DMS 273 (cell line): ENCODE measurements around the gene ADARB2.
"Not testable (repeated sequence)": the region's sequence is repeated elsewhere in the genome, so short reads cannot be mapped to it uniquely, and the experiment has no call there.

Source experiments
- DNase-seq: peaks from one replicate; lab custom pipeline; 2025; ENCODE audit not compliant: unreplicated experiment; lab: John Stamatoyannopoulos, UW

Gene ADARB2

GRCh38 chr10:1335642-1336041, 401.7 kb downstream of the ADARB2 start:
- no peak for DNase-seq

- DNase-seq, result no peak
Observed at GRCh38 chr10:1333981-1334380, 403.3 kb downstream of the ADARB2 start.

GRCh38 chr10:1331560-1331959, 405.8 kb downstream of the ADARB2 start:
- DNase-seq, result no peak

- DNase-seq, result no peak
Observed at GRCh38 chr10:1329622-1330021, 407.7 kb downstream of the ADARB2 start.

GRCh38 chr10:1328981-1329614, 408.2 kb downstream of the ADARB2 start:
- no peak for DNase-seq

GRCh38 chr10:1328161-1328823, 409.0 kb downstream of the ADARB2 start:
- no peak for DNase-seq

- DNase-seq, result no peak
Observed at GRCh38 chr10:1327759-1328158, 409.6 kb downstream of the ADARB2 start.

- not testable (repeated sequence) for DNase-seq
Observed at GRCh38 chr10:1326514-1326913, 410.8 kb downstream of the ADARB2 start.

GRCh38 chr10:1324903-1325302, 412.4 kb downstream of the ADARB2 start:
- peak; percentile 2 for DNase-seq

GRCh38 chr10:1323951-1324350, 413.4 kb downstream of the ADARB2 start:
- no peak for DNase-seq

GRCh38 chr10:1320739-1321320, 416.5 kb downstream of the ADARB2 start:
- DNase-seq, result no peak

- DNase-seq, result no peak
Observed at GRCh38 chr10:1316809-1317143, 420.5 kb downstream of the ADARB2 start.

GRCh38 chr10:1316121-1316808, 421.1 kb downstream of the ADARB2 start:
- DNase-seq, result no peak

- DNase-seq, result no peak
Observed at GRCh38 chr10:1315178-1315577, 422.1 kb downstream of the ADARB2 start.

GRCh38 chr10:1311726-1312125, 425.6 kb downstream of the ADARB2 start:
- DNase-seq, result no peak

GRCh38 chr10:1310271-1310789, 427.0 kb downstream of the ADARB2 start:
- DNase-seq, result no peak

GRCh38 chr10:1309617-1310270, 427.6 kb downstream of the ADARB2 start:
- no peak for DNase-seq

- DNase-seq, result no peak
Observed at GRCh38 chr10:1308962-1309616, 428.2 kb downstream of the ADARB2 start.

GRCh38 chr10:1308173-1308961, 429.0 kb downstream of the ADARB2 start:
- DNase-seq, result no peak

- peak; percentile 3 for DNase-seq
Observed at GRCh38 chr10:1301143-1301542, 436.2 kb downstream of the ADARB2 start.
